Panc1 (cell line): ENCODE results near the gene AGT. TPM values are rescaled to one million over a fixed set of nuclear protein-coding genes. Genes with fewer than 3 reads are reported as not detected.
"Not testable (repeated sequence)": the region's sequence is repeated elsewhere in the genome, so short reads cannot be mapped to it uniquely, and the experiment has no call there.

Source experiments
- ATAC-seq: fragments of 200-7000 bp; cut with Tn5 transposase; 2 replicates; pipeline ENCODE4 v1.9.1; 2020; ENCODE audit warnings: mild to moderate bottlenecking, moderate library complexity
- BruUV-seq: library from RNA; stranded (reverse); fragments of 400-500 nt; replicated peaks from 2 replicates; lab custom pipeline; 2021; lab: Mats Ljungman, UMichigan
- CTCF ChIA-PET: fragments of 300-600 bp; sonication (Branson Sonifier 250); formaldehyde crosslinking; loops from one replicate; lab custom pipeline; 2022; ENCODE audit warnings: antibody characterized with exemption; lab: Charles Lee
- POLR2A ChIA-PET: fragments of 300-600 bp; sonication (Branson Sonifier 250); formaldehyde crosslinking; loops from one replicate; lab custom pipeline; 2022; ENCODE audit warnings: antibody characterized with exemption; lab: Charles Lee
- DNase-seq: peaks from one replicate; pipeline ENCODE4 v3.0.0-alpha.2; 2010; ENCODE audit warnings: low read depth, low spot score
- H3K27ac ChIP-seq: 2 replicates; pipeline ENCODE4 v1.5.1; 2011; ENCODE audit warnings: mild to moderate bottlenecking, low read length, inconsistent platforms
- H3K27me3 ChIP-seq: fragments of 200-500 bp; sonication (Bioruptor generic); 2 replicates; pipeline ENCODE4 v1.6.0; 2014; ENCODE audit warnings: low read length, inconsistent platforms; ENCODE audit not compliant: control insufficient read depth, insufficient read depth
- H3K36me3 ChIP-seq: fragments of 200-500 bp; sonication (Bioruptor generic); 2 replicates; pipeline ENCODE4 v1.5.1; 2014; ENCODE audit warnings: inconsistent platforms, mild to moderate bottlenecking, low read length, moderate library complexity; ENCODE audit not compliant: control insufficient read depth, insufficient read depth
- H3K4me1 ChIP-seq: 2 replicates; pipeline ENCODE4 v1.5.1; 2011; ENCODE audit warnings: inconsistent platforms, mild to moderate bottlenecking, low read length, moderate library complexity; ENCODE audit not compliant: control insufficient read depth, insufficient read depth
- H3K4me3 ChIP-seq, 2 experiments: 2 replicates each; pipeline ENCODE4 v1.5.1; 2011 to 2012; ENCODE audit warnings: low read depth in 2 of 2, low read length in 2 of 2, mild to moderate bottlenecking in 2 of 2, inconsistent platforms in 1 of 2, moderate library complexity in 1 of 2
- H3K9me3 ChIP-seq: fragments of 200-500 bp; sonication (Bioruptor generic); 2 replicates; pipeline ENCODE4 v1.5.1; 2014; ENCODE audit warnings: low read depth, mild to moderate bottlenecking, inconsistent platforms, low read length, moderate library complexity; ENCODE audit not compliant: control insufficient read depth, insufficient read depth
- POLR2AphosphoS5 ChIP-seq: IDR thresholded peaks from 2 replicates; pipeline ENCODE4 v1.6.1; 2012; ENCODE audit warnings: mild to moderate bottlenecking, low read depth, low read length, moderate library complexity
- SIN3A ChIP-seq: IDR thresholded peaks from 2 replicates; pipeline ENCODE4 v1.6.1; 2012; ENCODE audit warnings: low read depth, mild to moderate bottlenecking, low read length, moderate library complexity, borderline replicate concordance; ENCODE audit not compliant: insufficient read depth
- TCF7L2 ChIP-seq: IDR thresholded peaks from 2 replicates; pipeline ENCODE4 v1.6.1; 2011; ENCODE audit warnings: mild to moderate bottlenecking, low read depth, low read length, inconsistent platforms
- in situ Hi-C: cut with HindIII; loops from 2 replicates; pipeline ENCODE4 v1.10.0; 2016; ENCODE audit warnings: low sequenced_read_pairs, low pct_unique_long_range_greater_than_20kb
- intact Hi-C: fragments of 100-400 bp; cut with micrococcal nuclease; formaldehyde crosslinking; loops from one replicate; pipeline ENCODE4 v1.10.0; 2022; ENCODE audit not compliant: unreplicated experiment
- total RNA-seq: library from RNA; stranded (reverse); gene quantifications from one replicate; pipeline ENCODE4 v1.2.1, GENCODE V29; 2021; ENCODE audit not compliant: unreplicated experiment
- TF ChIP-seq, protein P1 (sequence below): fragments of 450-650 bp; IDR thresholded peaks from 2 replicates; pipeline ENCODE4 v1.5.1; 2017; ENCODE audit warnings: mild to moderate bottlenecking
- TF ChIP-seq, protein P2 (sequence below), 2 experiments: IDR thresholded peaks; 2 replicates each; pipeline ENCODE4 v1.6.1; 2011 to 2012; ENCODE audit warnings: low read depth in 2 of 2, control low read depth in 1 of 2, low read length in 1 of 2, mild to moderate bottlenecking in 1 of 2, moderate library complexity in 1 of 2; ENCODE audit not compliant: insufficient read depth in 1 of 2

AGT gene
- total RNA-seq, 1 experiment from 2014 or later: 0.87 TPM

DNA sequence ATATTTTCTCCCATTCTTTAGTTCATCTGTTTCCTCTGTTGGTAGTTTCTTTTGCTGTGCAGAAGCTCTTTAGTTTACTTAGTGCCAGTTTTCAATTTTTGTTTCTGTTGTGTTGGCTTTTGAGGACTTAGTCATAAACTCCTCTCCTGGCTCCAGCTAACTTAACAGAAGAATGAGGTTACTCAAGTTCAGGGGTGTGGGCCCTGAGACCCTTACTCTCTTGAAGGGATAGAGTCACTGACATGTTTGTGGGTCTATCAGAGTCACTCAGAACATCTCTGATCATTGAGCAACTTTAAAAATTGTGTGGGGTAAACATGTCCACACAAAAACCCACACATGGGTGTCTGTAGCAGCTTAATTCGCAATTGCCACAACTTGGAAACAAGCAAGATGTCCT, 14.2 kb downstream of the AGT start:
- POLR2A ChIA-PET: no interaction called here
- in situ Hi-C loops: no loop called here

DNA sequence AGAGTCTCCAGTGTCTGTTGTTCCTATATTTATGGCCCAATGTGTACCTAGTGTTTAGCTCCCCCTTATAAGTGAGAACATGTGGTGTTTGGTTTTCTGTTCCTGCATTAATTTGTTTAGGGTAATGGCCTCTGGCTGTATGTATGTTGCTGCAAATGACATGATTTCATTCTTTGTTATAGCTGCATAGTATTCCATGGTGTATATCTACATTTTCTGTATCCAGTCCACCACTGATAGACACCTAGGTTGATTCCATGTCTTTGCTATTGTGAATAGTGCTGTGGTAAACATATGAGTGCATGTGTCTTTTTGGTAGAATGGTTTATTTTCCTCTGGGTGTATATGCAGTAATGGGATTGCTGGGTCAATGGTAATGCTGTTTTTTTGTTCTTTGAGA, 15.0 kb downstream of the AGT start:
- H3K9me3 ChIP-seq, in situ Hi-C loops, H3K4me3 ChIP-seq, ATAC-seq, DNase-seq, H3K36me3 ChIP-seq, H3K4me1 ChIP-seq, CTCF ChIA-PET, BruUV-seq, H3K27ac ChIP-seq, POLR2A ChIA-PET, intact Hi-C loops, H3K27me3 ChIP-seq: not testable (repeated sequence)

More for the DNA sequence above, 14.2 kb downstream of the AGT start:
- no TSS peak for BruUV-seq
- intact Hi-C loops: no loop called here
- CTCF ChIA-PET: no interaction called here
- Histone ChIP-seq H3K4me1 (no peaks in the 10 kb centered on the region), H3K9me3 (no peaks in the 10 kb centered on the region), H3K4me3 (no peak overlapping the region), H3K27me3 (peaks cover 4% of the 10 kb centered on the region; the same call in 1 of the 2 replicates), H3K36me3 (no peaks in the 10 kb centered on the region), H3K27ac (no peak overlapping the region)
- ATAC-seq (no peak), DNase-seq (no peak)
- no peak for TF ChIP-seq SIN3A
- TF ChIP-seq, protein P1, sequence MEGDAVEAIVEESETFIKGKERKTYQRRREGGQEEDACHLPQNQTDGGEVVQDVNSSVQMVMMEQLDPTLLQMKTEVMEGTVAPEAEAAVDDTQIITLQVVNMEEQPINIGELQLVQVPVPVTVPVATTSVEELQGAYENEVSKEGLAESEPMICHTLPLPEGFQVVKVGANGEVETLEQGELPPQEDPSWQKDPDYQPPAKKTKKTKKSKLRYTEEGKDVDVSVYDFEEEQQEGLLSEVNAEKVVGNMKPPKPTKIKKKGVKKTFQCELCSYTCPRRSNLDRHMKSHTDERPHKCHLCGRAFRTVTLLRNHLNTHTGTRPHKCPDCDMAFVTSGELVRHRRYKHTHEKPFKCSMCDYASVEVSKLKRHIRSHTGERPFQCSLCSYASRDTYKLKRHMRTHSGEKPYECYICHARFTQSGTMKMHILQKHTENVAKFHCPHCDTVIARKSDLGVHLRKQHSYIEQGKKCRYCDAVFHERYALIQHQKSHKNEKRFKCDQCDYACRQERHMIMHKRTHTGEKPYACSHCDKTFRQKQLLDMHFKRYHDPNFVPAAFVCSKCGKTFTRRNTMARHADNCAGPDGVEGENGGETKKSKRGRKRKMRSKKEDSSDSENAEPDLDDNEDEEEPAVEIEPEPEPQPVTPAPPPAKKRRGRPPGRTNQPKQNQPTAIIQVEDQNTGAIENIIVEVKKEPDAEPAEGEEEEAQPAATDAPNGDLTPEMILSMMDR: no peak
- no peak for TF ChIP-seq POLR2AphosphoS5
- TF ChIP-seq, protein P2, sequence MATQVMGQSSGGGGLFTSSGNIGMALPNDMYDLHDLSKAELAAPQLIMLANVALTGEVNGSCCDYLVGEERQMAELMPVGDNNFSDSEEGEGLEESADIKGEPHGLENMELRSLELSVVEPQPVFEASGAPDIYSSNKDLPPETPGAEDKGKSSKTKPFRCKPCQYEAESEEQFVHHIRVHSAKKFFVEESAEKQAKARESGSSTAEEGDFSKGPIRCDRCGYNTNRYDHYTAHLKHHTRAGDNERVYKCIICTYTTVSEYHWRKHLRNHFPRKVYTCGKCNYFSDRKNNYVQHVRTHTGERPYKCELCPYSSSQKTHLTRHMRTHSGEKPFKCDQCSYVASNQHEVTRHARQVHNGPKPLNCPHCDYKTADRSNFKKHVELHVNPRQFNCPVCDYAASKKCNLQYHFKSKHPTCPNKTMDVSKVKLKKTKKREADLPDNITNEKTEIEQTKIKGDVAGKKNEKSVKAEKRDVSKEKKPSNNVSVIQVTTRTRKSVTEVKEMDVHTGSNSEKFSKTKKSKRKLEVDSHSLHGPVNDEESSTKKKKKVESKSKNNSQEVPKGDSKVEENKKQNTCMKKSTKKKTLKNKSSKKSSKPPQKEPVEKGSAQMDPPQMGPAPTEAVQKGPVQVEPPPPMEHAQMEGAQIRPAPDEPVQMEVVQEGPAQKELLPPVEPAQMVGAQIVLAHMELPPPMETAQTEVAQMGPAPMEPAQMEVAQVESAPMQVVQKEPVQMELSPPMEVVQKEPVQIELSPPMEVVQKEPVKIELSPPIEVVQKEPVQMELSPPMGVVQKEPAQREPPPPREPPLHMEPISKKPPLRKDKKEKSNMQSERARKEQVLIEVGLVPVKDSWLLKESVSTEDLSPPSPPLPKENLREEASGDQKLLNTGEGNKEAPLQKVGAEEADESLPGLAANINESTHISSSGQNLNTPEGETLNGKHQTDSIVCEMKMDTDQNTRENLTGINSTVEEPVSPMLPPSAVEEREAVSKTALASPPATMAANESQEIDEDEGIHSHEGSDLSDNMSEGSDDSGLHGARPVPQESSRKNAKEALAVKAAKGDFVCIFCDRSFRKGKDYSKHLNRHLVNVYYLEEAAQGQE (IDR thresholded peaks at IDR 0.05; ENCODE audit: insufficient read depth in 1 of 2, low read depth in 2 of 2, low read length in 1 of 2): no peak
- TF ChIP-seq TCF7L2: no peak

DNA sequence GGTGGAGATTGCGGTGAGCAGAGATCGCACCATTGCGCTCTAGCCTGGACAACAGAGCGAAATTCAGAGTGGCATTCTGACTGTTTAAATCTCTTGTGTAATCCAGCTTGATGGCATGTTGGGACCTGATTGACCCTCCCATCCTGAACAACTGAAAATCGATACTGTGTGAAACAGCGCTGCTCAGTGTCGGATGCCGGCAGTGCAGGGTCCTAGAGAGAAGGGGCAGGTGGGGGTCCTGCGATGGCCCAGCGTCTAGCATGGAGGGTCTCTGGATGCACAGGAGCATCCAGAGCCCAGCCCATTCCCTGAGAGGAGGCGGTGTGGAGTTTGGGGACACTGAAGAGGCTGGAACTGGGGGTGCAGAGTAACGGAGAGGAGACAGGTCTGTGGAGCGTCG, 15.8 kb downstream of the AGT start:
- no TSS peak for BruUV-seq
- Histone ChIP-seq H3K36me3 (no peaks in the 10 kb centered on the region; the same call in 1 of the 2 replicates), H3K4me3 (no peak overlapping the region), H3K27ac (no peak overlapping the region), H3K9me3 (no peaks in the 10 kb centered on the region), H3K27me3 (peaks cover 4% of the 10 kb centered on the region; the same call in 1 of the 2 replicates), H3K4me1 (no peaks in the 10 kb centered on the region)
- TF ChIP-seq, protein P1: no peak
- TF ChIP-seq, protein P2 (IDR thresholded peaks at IDR 0.05; ENCODE audit: insufficient read depth in 1 of 2, low read depth in 2 of 2, low read length in 1 of 2): no peak
- TF ChIP-seq POLR2AphosphoS5: no peak
- no peak for TF ChIP-seq TCF7L2
- TF ChIP-seq SIN3A: no peak
- DNase-seq (no peak), ATAC-seq (no peak)
- ChIA-PET CTCF (no interaction called here), POLR2A (no interaction called here)
- in situ Hi-C loops: no loop called here
- intact Hi-C loops: no loop called here
